IPS-18a (cell line): ENCODE data around the gene TSPAN5.
"Not testable (repeated sequence)": the region's sequence is repeated elsewhere in the genome, so short reads cannot be mapped to it uniquely, and the experiment has no call there.

Source experiments
- H3K27ac ChIP-seq: one replicate; pipeline ENCODE4 v1.5.1; 2013; ENCODE audit warnings: low read length
- H3K27me3 ChIP-seq: one replicate; pipeline ENCODE4 v1.6.1; 2013; ENCODE audit warnings: mild to moderate bottlenecking, low read length; ENCODE audit not compliant: control insufficient read depth, insufficient read depth
- H3K36me3 ChIP-seq: one replicate; pipeline ENCODE4 v1.6.1; 2013; ENCODE audit warnings: low read depth, low read length; ENCODE audit not compliant: control insufficient read depth
- H3K4me1 ChIP-seq: one replicate; pipeline ENCODE4 v1.6.1; 2013; ENCODE audit warnings: low read depth, low read length; ENCODE audit not compliant: control insufficient read depth
- H3K4me3 ChIP-seq: one replicate; pipeline ENCODE4 v1.5.1; 2013; ENCODE audit warnings: low read length
- H3K9ac ChIP-seq: one replicate; pipeline ENCODE4 v1.6.1; 2013; ENCODE audit warnings: mild to moderate bottlenecking, low read length, moderate library complexity
- H3K9me3 ChIP-seq: one replicate; pipeline ENCODE4 v1.6.1; 2013; ENCODE audit warnings: low read depth, low read length; ENCODE audit not compliant: control insufficient read depth

TSPAN5 gene

GRCh38 chr4:98539299-98539698 is 119.1 kb downstream of the TSPAN5 start:
- Histone ChIP-seq H3K4me1 (peaks cover 12% of the 10 kb centered on the region), H3K9ac (no peak overlapping the region), H3K9me3 (no peaks in the 10 kb centered on the region), H3K36me3 (no peaks in the 10 kb centered on the region), H3K4me3 (no peak overlapping the region), H3K27ac (no peak overlapping the region), H3K27me3 (no peaks in the 10 kb centered on the region)

- no peaks in the 10 kb centered on the region for H3K27me3 ChIP-seq
- H3K9ac ChIP-seq, result no peak overlapping the region
- H3K27ac ChIP-seq, result no peak overlapping the region
- peaks cover 12% of the 10 kb centered on the region for H3K4me1 ChIP-seq
- H3K4me3 ChIP-seq, result no peak overlapping the region
- H3K9me3 ChIP-seq, result no peaks in the 10 kb centered on the region
- no peaks in the 10 kb centered on the region for H3K36me3 ChIP-seq
Measured at GRCh38 chr4:98536631-98537030, 121.8 kb downstream of the TSPAN5 start.

DNA sequence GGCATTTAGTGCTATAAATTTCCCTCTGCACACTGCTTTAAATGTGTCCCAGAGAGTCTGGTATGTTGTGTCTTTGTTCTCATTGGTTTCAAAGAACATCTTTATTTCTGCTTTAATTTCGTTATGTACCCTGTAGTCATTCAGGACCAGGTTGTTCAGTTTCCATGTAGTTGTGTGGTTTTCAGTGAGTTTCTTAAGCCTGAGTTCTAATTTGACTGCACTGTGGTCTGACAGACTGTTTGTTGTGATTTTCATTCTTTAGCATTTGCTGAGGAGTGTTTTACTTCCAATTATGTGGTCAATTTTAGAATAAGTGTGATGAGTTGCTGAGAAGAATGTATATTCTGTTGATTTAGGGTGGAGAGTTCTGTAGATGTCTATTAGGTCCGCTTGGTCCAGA is 124.3 kb downstream of the TSPAN5 start:
- peaks cover 12% of the 10 kb centered on the region for H3K4me1 ChIP-seq
- not testable (repeated sequence) for H3K36me3 ChIP-seq, H3K27me3 ChIP-seq, H3K9ac ChIP-seq, H3K27ac ChIP-seq, H3K4me3 ChIP-seq, H3K9me3 ChIP-seq

GRCh38 chr4:98530572-98530971 is 127.8 kb downstream of the TSPAN5 start:
- Histone ChIP-seq H3K36me3 (no peaks in the 10 kb centered on the region), H3K27me3 (no peaks in the 10 kb centered on the region), H3K9me3 (no peaks in the 10 kb centered on the region), H3K27ac (no peak overlapping the region), H3K4me1 (no peaks in the 10 kb centered on the region), H3K4me3 (no peak overlapping the region), H3K9ac (no peak overlapping the region)

DNA sequence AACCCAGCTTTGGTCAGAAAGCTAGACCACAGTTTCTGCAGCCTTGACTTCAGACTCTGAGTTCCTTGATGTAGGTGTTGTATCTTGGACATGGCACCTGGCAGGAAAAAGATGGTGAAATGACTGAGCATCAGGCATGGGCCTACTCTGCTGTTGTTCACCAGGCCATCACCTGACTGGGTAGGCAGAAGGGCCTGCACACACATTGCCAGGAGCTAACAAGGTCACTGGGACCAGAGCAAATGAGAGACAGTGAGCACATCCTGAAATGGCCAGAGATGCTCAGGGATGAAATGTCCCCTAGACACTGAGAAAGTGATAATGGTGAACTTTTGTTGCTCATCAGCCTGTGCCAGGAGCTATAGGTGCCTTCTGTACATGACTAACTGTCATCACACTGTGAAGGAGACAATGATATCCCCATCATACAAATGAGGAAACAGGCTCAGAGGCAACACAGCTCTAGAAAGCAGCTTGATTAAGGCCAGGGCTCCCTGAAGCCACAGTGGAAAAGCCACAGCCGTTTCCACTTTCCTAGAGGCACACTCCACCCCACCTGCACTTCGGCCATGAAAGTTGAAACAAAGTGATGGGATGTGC is 128.3 kb downstream of the TSPAN5 start:
- Histone ChIP-seq H3K27ac (no peak overlapping the region), H3K4me1 (no peaks in the 10 kb centered on the region), H3K4me3 (no peak overlapping the region), H3K9ac (no peak overlapping the region), H3K36me3 (no peaks in the 10 kb centered on the region), H3K9me3 (no peaks in the 10 kb centered on the region), H3K27me3 (no peaks in the 10 kb centered on the region)

- H3K27ac ChIP-seq, result no peak overlapping the region
- no peak overlapping the region for H3K9ac ChIP-seq
- H3K4me3 ChIP-seq, result no peak overlapping the region
- H3K4me1 ChIP-seq, result no peaks in the 10 kb centered on the region
- no peaks in the 10 kb centered on the region for H3K9me3 ChIP-seq
- no peaks in the 10 kb centered on the region for H3K27me3 ChIP-seq
- H3K36me3 ChIP-seq, result no peaks in the 10 kb centered on the region
Measured at GRCh38 chr4:98528882-98529281, 129.5 kb downstream of the TSPAN5 start.

- H3K36me3 ChIP-seq, result no peaks in the 10 kb centered on the region
- no peak overlapping the region for H3K9ac ChIP-seq
- no peak overlapping the region for H3K27ac ChIP-seq
- H3K9me3 ChIP-seq, result no peaks in the 10 kb centered on the region
- H3K4me3 ChIP-seq, result no peak overlapping the region
- peaks cover 4% of the 10 kb centered on the region for H3K4me1 ChIP-seq
- H3K27me3 ChIP-seq, result no peaks in the 10 kb centered on the region
Measured at GRCh38 chr4:98527534-98528269, 130.7 kb downstream of the TSPAN5 start.

GRCh38 chr4:98524230-98524629 is 134.2 kb downstream of the TSPAN5 start:
- Histone ChIP-seq H3K27me3 (no peaks in the 10 kb centered on the region), H3K27ac (no peak overlapping the region), H3K9me3 (no peaks in the 10 kb centered on the region), H3K36me3 (no peaks in the 10 kb centered on the region), H3K9ac (no peak overlapping the region), H3K4me3 (no peak overlapping the region), H3K4me1 (peaks cover 10% of the 10 kb centered on the region)

GRCh38 chr4:98522636-98523395 is 135.6 kb downstream of the TSPAN5 start:
- no peaks in the 10 kb centered on the region for H3K36me3 ChIP-seq
- H3K27me3 ChIP-seq, result no peaks in the 10 kb centered on the region
- no peak overlapping the region for H3K27ac ChIP-seq
- H3K9me3 ChIP-seq, result no peaks in the 10 kb centered on the region
- peaks cover 18% of the 10 kb centered on the region for H3K4me1 ChIP-seq
- no peak overlapping the region for H3K9ac ChIP-seq
- H3K4me3 ChIP-seq, result no peak overlapping the region

DNA sequence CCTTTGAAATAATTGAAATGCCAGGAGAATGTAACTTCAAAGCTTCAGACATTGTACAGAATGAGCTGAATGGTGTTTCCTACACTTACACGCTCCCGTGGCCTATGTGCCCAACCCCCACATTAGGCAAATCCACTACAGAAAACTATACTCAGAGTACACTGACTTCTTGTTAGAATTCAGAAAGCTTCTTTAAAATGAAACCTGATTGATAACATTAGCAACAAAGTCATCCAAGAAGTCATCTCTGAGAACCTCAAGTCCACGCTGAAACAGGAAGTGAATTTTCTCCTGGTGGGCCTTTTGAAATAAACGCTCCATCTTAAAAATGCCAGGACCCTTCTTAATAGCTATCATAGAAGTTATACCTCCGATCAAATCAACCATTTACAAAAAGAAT is 136.3 kb downstream of the TSPAN5 start:
- H3K9ac ChIP-seq, result no peak overlapping the region
- no peak overlapping the region for H3K4me3 ChIP-seq
- H3K9me3 ChIP-seq, result no peaks in the 10 kb centered on the region
- no peaks in the 10 kb centered on the region for H3K36me3 ChIP-seq
- H3K4me1 ChIP-seq, result peaks cover 18% of the 10 kb centered on the region
- no peaks in the 10 kb centered on the region for H3K27me3 ChIP-seq
- no peak overlapping the region for H3K27ac ChIP-seq

DNA sequence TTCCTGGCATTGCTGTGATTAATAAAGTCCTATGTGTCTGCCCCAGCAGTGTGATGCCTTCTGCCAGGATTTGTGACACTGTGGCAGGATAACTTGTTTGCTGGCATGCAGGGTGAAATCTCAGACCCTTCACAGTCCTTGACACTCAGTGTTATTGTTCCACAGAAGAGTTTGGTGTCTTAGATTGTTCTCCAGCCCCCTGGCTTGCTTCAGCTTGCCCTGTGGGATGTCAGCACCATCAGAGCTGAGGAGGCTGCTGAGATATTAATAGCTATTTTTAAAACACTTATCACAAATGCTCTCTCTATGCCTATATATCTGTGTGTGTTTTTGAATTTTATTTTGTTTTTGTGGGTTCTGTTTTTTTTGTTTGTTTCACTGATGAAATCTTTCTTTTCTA is 136.9 kb downstream of the TSPAN5 start:
- Histone ChIP-seq H3K9me3 (no peaks in the 10 kb centered on the region), H3K27me3 (no peaks in the 10 kb centered on the region), H3K4me1 (peaks cover 18% of the 10 kb centered on the region), H3K4me3 (no peak overlapping the region), H3K36me3 (no peaks in the 10 kb centered on the region), H3K27ac (no peak overlapping the region), H3K9ac (no peak overlapping the region)
